ENCODE measurements around the gene USP53.

USP53 gene

GRCh38 chr4:119205690-119206089, 6.8 kb upstream of the USP53 start:
- DNase-seq, result no peak
- Histone ChIP-seq H3K36me3 (no peaks in the 10 kb centered on the region), H3K4me1 (peaks cover 0 to 23% (median 4%) of the 10 kb centered on the region in 4 donors), H3K4me3 (no peak overlapping the region), H3K27ac (peak overlapping the region in 1 of 2 donors; percentile 54), H3K9me3 (no peaks in the 10 kb centered on the region), H3K27me3 (no peaks in the 10 kb centered on the region)
- no peak for TF ChIP-seq CTCF (IDR thresholded peaks at IDR 0.05)
- intact Hi-C loops (cut with DNase I; ENCODE audit: low total_unique reads), result no loop called here

GRCh38 chr4:119206178-119206577, 6.3 kb upstream of the USP53 start:
- H3K27ac ChIP-seq, result peak overlapping the region in 1 of 2 donors; percentile 18
- peaks cover 0 to 23% (median 4%) of the 10 kb centered on the region in 4 donors for H3K4me1 ChIP-seq
- H3K4me3 ChIP-seq, result no peak overlapping the region
- H3K36me3 ChIP-seq, result no peaks in the 10 kb centered on the region
- H3K27me3 ChIP-seq, result no peaks in the 10 kb centered on the region
- peak in 1 of 2 donors; percentile 43 for DNase-seq
- intact Hi-C loops (cut with DNase I; ENCODE audit: low total_unique reads), result no loop called here
- H3K9me3 ChIP-seq, result no peaks in the 10 kb centered on the region
- TF ChIP-seq CTCF (IDR thresholded peaks at IDR 0.05), result no peak

- Histone ChIP-seq H3K36me3 (no peaks in the 10 kb centered on the region), H3K4me3 (no peak overlapping the region), H3K27ac (no peak overlapping the region), H3K27me3 (no peaks in the 10 kb centered on the region), H3K4me1 (peaks cover 0 to 23% (median 4%) of the 10 kb centered on the region in 4 donors), H3K9me3 (no peaks in the 10 kb centered on the region)
- DNase-seq, result no peak
- TF ChIP-seq CTCF (IDR thresholded peaks at IDR 0.05), result no peak
- intact Hi-C loops (cut with DNase I; ENCODE audit: low total_unique reads), result no loop called here
These were observed 5.5 kb upstream of the USP53 start for GRCh38 chr4:119207051-119207450.

- H3K4me3 ChIP-seq, result no peak overlapping the region
- H3K27ac ChIP-seq, result peak overlapping the region in 1 of 2 donors; percentile 13
- H3K4me1 ChIP-seq, result peaks cover 0 to 25% (median 4%) of the 10 kb centered on the region in 4 donors
- intact Hi-C loops (cut with DNase I; ENCODE audit: low total_unique reads), result no loop called here
- no peaks in the 10 kb centered on the region for H3K36me3 ChIP-seq
- no peaks in the 10 kb centered on the region for H3K27me3 ChIP-seq
- TF ChIP-seq CTCF (IDR thresholded peaks at IDR 0.05), result no peak
- DNase-seq, result no peak
- no peaks in the 10 kb centered on the region for H3K9me3 ChIP-seq
These were observed 3.4 kb upstream of the USP53 start for GRCh38 chr4:119209077-119209476.

GRCh38 chr4:119209586-119209985, 2.9 kb upstream of the USP53 start:
- DNase-seq, result no peak
- H3K27me3 ChIP-seq, result no peaks in the 10 kb centered on the region
- H3K4me1 ChIP-seq, result peaks cover 0 to 27% (median 4%) of the 10 kb centered on the region in 4 donors
- H3K36me3 ChIP-seq, result no peaks in the 10 kb centered on the region
- H3K4me3 ChIP-seq, result no peak overlapping the region
- intact Hi-C loops (cut with DNase I; ENCODE audit: low total_unique reads), result no loop called here
- H3K9me3 ChIP-seq, result no peaks in the 10 kb centered on the region
- no peak overlapping the region for H3K27ac ChIP-seq
- no peak for TF ChIP-seq CTCF (IDR thresholded peaks at IDR 0.05)

- DNase-seq, result no peak
- H3K4me3 ChIP-seq, result no peak overlapping the region
- H3K4me1 ChIP-seq, result peaks cover 0 to 24% (median 4%) of the 10 kb centered on the region in 4 donors
- H3K27me3 ChIP-seq, result no peaks in the 10 kb centered on the region
- no peak overlapping the region for H3K27ac ChIP-seq
- H3K36me3 ChIP-seq, result peaks cover 0 to 2% (median 0%) of the 10 kb centered on the region in 3 donors
- intact Hi-C loops (cut with DNase I; ENCODE audit: low total_unique reads), result loop anchor here (5.0 to 10.0 kb wide), 3 partner anchors 106 to 233 kb away; no protein-coding TSS in a partner anchor
- no peak for TF ChIP-seq CTCF (IDR thresholded peaks at IDR 0.05)
- no peaks in the 10 kb centered on the region for H3K9me3 ChIP-seq
These were observed 1.7 kb upstream of the USP53 start for GRCh38 chr4:119210775-119211174.

Data from tibial artery (tissue), 4 donors.